ENCODE results near the gene ESR1. TPM values are rescaled to one million over a fixed set of nuclear protein-coding genes. Genes with fewer than 3 reads are reported as not detected.
A peak's percentile ranks its signal among the peaks of the same experiment; 100 is the strongest.
"Not testable (repeated sequence)": the region's sequence is repeated elsewhere in the genome, so short reads cannot be mapped to it uniquely, and the experiment has no call there.

The ESR1 gene
- total RNA-seq, 1 experiment from 2014 or later = not detected

- no peaks in the 10 kb centered on the region for H3K4me1 ChIP-seq (replicated peaks)
- no peak overlapping the region for H3K4me3 ChIP-seq
- no peaks in the 10 kb centered on the region for H3K27me3 ChIP-seq (replicated peaks)
- no peaks in the 10 kb centered on the region for H3K9me3 ChIP-seq (replicated peaks)
- no peak overlapping the region for H3K27ac ChIP-seq
- H3K36me3 ChIP-seq = no peaks in the 10 kb centered on the region
- DNase-seq (ENCODE audit: low read depth in 1 of 2, low spot score in 2 of 2) = no peak
These were observed 77.8 kb downstream of the ESR1 start for GRCh38 chr6:151885234-151885633.

- Histone ChIP-seq H3K36me3 (no peaks in the 10 kb centered on the region), H3K27ac (no peak overlapping the region)
These were observed 84.0 kb downstream of the ESR1 start for GRCh38 chr6:151891524-151891923.

GRCh38 chr6:151894426-151894825 is 86.9 kb downstream of the ESR1 start:
- not testable (repeated sequence) for H3K9me3 ChIP-seq (replicated peaks); DNase-seq (ENCODE audit: low read depth in 1 of 2, low spot score in 2 of 2); H3K4me1 ChIP-seq (replicated peaks); H3K27ac ChIP-seq; H3K36me3 ChIP-seq; H3K4me3 ChIP-seq; H3K27me3 ChIP-seq (replicated peaks)

More at GRCh38 chr6:151891524-151891923, 84.0 kb downstream of the ESR1 start:
- H3K27me3 ChIP-seq (replicated peaks) = no peaks in the 10 kb centered on the region
- no peaks in the 10 kb centered on the region for H3K4me1 ChIP-seq (replicated peaks)
- DNase-seq (ENCODE audit: low read depth in 1 of 2, low spot score in 2 of 2) = no peak
- H3K9me3 ChIP-seq (replicated peaks) = no peaks in the 10 kb centered on the region
- H3K4me3 ChIP-seq = no peak overlapping the region

GRCh38 chr6:151899221-151899620 is 91.7 kb downstream of the ESR1 start:
- H3K4me3 ChIP-seq = not testable (repeated sequence)

GRCh38 chr6:151899796-151900195 is 92.3 kb downstream of the ESR1 start:
- not testable (repeated sequence) for H3K4me1 ChIP-seq (replicated peaks); H3K27ac ChIP-seq; DNase-seq (ENCODE audit: low read depth in 1 of 2, low spot score in 2 of 2); H3K4me3 ChIP-seq; H3K36me3 ChIP-seq; H3K9me3 ChIP-seq (replicated peaks); H3K27me3 ChIP-seq (replicated peaks)

More at GRCh38 chr6:151899221-151899620, 91.7 kb downstream of the ESR1 start:
- DNase-seq (ENCODE audit: low read depth in 1 of 2, low spot score in 2 of 2); H3K27me3 ChIP-seq (replicated peaks); H3K27ac ChIP-seq; H3K4me1 ChIP-seq (replicated peaks); H3K9me3 ChIP-seq (replicated peaks); H3K36me3 ChIP-seq: not testable (repeated sequence)

GRCh38 chr6:151900256-151900655 is 92.8 kb downstream of the ESR1 start:
- no peak overlapping the region for H3K27ac ChIP-seq
- H3K9me3 ChIP-seq (replicated peaks) = no peaks in the 10 kb centered on the region
- no peaks in the 10 kb centered on the region for H3K36me3 ChIP-seq
- H3K27me3 ChIP-seq (replicated peaks) = no peaks in the 10 kb centered on the region
- no peak overlapping the region for H3K4me3 ChIP-seq
- no peaks in the 10 kb centered on the region for H3K4me1 ChIP-seq (replicated peaks)
- no peak for DNase-seq (ENCODE audit: low read depth in 1 of 2, low spot score in 2 of 2)

GRCh38 chr6:151901009-151901411 is 93.5 kb downstream of the ESR1 start:
- Histone ChIP-seq H3K27me3 (replicated peaks) (no peaks in the 10 kb centered on the region), H3K4me1 (replicated peaks) (no peaks in the 10 kb centered on the region), H3K27ac (no peak overlapping the region), H3K4me3 (no peak overlapping the region), H3K9me3 (replicated peaks) (no peaks in the 10 kb centered on the region), H3K36me3 (no peaks in the 10 kb centered on the region)
- DNase-seq (ENCODE audit: low read depth in 1 of 2, low spot score in 2 of 2) = no peak

GRCh38 chr6:151904631-151905030 is 97.1 kb downstream of the ESR1 start:
- Histone ChIP-seq H3K4me1 (replicated peaks) (no peaks in the 10 kb centered on the region), H3K27me3 (replicated peaks) (no peaks in the 10 kb centered on the region), H3K36me3 (no peaks in the 10 kb centered on the region), H3K9me3 (replicated peaks) (no peaks in the 10 kb centered on the region), H3K27ac (no peak overlapping the region), H3K4me3 (no peak overlapping the region)
- no peak for DNase-seq (ENCODE audit: low read depth in 1 of 2, low spot score in 2 of 2)

- no peak overlapping the region for H3K27ac ChIP-seq
These were observed 97.6 kb downstream of the ESR1 start for GRCh38 chr6:151905072-151905471.

GRCh38 chr6:151905854-151906253 is 98.4 kb downstream of the ESR1 start:
- no peaks in the 10 kb centered on the region for H3K36me3 ChIP-seq
- DNase-seq (ENCODE audit: low read depth in 1 of 2, low spot score in 2 of 2) = no peak
- H3K27me3 ChIP-seq (replicated peaks) = no peaks in the 10 kb centered on the region
- H3K4me3 ChIP-seq = no peak overlapping the region
- H3K9me3 ChIP-seq (replicated peaks) = no peaks in the 10 kb centered on the region
- H3K4me1 ChIP-seq (replicated peaks) = no peaks in the 10 kb centered on the region
- H3K27ac ChIP-seq = no peak overlapping the region

More at GRCh38 chr6:151905072-151905471, 97.6 kb downstream of the ESR1 start:
- Histone ChIP-seq H3K27me3 (replicated peaks) (no peaks in the 10 kb centered on the region), H3K4me3 (no peak overlapping the region), H3K36me3 (no peaks in the 10 kb centered on the region), H3K4me1 (replicated peaks) (no peaks in the 10 kb centered on the region), H3K9me3 (replicated peaks) (no peaks in the 10 kb centered on the region)
- no peak for DNase-seq (ENCODE audit: low read depth in 1 of 2, low spot score in 2 of 2)

GRCh38 chr6:151911401-151911800 is 103.9 kb downstream of the ESR1 start:
- H3K27me3 ChIP-seq (replicated peaks) = no peaks in the 10 kb centered on the region
- H3K36me3 ChIP-seq = no peaks in the 10 kb centered on the region
- DNase-seq (ENCODE audit: low read depth in 1 of 2, low spot score in 2 of 2) = no peak
- H3K27ac ChIP-seq = no peak overlapping the region
- H3K9me3 ChIP-seq (replicated peaks) = no peaks in the 10 kb centered on the region
- peaks cover 26% of the 10 kb centered on the region for H3K4me1 ChIP-seq (replicated peaks)
- H3K4me3 ChIP-seq = no peak overlapping the region

- peaks cover 39% of the 10 kb centered on the region for H3K4me1 ChIP-seq (replicated peaks)
- no peaks in the 10 kb centered on the region for H3K27me3 ChIP-seq (replicated peaks)
- H3K9me3 ChIP-seq (replicated peaks) = no peaks in the 10 kb centered on the region
- no peak overlapping the region for H3K4me3 ChIP-seq
- peak overlapping the region; percentile 45 for H3K27ac ChIP-seq
- no peaks in the 10 kb centered on the region for H3K36me3 ChIP-seq
- peak in 1 of 2 experiments; percentile 87 for DNase-seq (ENCODE audit: low read depth in 1 of 2, low spot score in 2 of 2)
These were observed 107.0 kb downstream of the ESR1 start for GRCh38 chr6:151914484-151914883.

- DNase-seq (ENCODE audit: low read depth in 1 of 2, low spot score in 2 of 2) = no peak
- Histone ChIP-seq H3K27me3 (replicated peaks) (no peaks in the 10 kb centered on the region), H3K36me3 (no peaks in the 10 kb centered on the region), H3K9me3 (replicated peaks) (no peaks in the 10 kb centered on the region), H3K4me3 (no peak overlapping the region), H3K27ac (peak overlapping the region; percentile 74), H3K4me1 (replicated peaks) (peaks cover 39% of the 10 kb centered on the region)
These were observed 108.6 kb downstream of the ESR1 start for GRCh38 chr6:151916075-151916474.

GRCh38 chr6:151916680-151917164 is 109.2 kb downstream of the ESR1 start:
- Histone ChIP-seq H3K36me3 (no peaks in the 10 kb centered on the region), H3K4me3 (no peak overlapping the region), H3K4me1 (replicated peaks) (peaks cover 39% of the 10 kb centered on the region), H3K9me3 (replicated peaks) (no peaks in the 10 kb centered on the region), H3K27me3 (replicated peaks) (no peaks in the 10 kb centered on the region), H3K27ac (peak overlapping the region; percentile 74)
- peak; percentile 54 to 75 for DNase-seq (ENCODE audit: low read depth in 1 of 2, low spot score in 2 of 2)

Measured in SJSA1 (cell line).